Fibroblast of skin of left quadriceps (primary cell): ENCODE measurements around the gene KLK14.
A peak's percentile ranks its signal among the peaks of the same experiment; 100 is the strongest.

Experiments used
- DNase-seq, 2 experiments: peaks; one replicate each; pipeline ENCODE4 v3.0.0-alpha.2; 2013; ENCODE audit warnings: low read depth in 2 of 2

Gene KLK14, protein sequence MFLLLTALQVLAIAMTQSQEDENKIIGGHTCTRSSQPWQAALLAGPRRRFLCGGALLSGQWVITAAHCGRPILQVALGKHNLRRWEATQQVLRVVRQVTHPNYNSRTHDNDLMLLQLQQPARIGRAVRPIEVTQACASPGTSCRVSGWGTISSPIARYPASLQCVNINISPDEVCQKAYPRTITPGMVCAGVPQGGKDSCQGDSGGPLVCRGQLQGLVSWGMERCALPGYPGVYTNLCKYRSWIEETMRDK

GRCh38 chr19:51082611-51083010 lies at the start of gene KLK14:
KLK14 (minus strand) TSS chr19:51082887; CDS start chr19:51082614, 273 bp downstream.
- no peak for DNase-seq

DNA sequence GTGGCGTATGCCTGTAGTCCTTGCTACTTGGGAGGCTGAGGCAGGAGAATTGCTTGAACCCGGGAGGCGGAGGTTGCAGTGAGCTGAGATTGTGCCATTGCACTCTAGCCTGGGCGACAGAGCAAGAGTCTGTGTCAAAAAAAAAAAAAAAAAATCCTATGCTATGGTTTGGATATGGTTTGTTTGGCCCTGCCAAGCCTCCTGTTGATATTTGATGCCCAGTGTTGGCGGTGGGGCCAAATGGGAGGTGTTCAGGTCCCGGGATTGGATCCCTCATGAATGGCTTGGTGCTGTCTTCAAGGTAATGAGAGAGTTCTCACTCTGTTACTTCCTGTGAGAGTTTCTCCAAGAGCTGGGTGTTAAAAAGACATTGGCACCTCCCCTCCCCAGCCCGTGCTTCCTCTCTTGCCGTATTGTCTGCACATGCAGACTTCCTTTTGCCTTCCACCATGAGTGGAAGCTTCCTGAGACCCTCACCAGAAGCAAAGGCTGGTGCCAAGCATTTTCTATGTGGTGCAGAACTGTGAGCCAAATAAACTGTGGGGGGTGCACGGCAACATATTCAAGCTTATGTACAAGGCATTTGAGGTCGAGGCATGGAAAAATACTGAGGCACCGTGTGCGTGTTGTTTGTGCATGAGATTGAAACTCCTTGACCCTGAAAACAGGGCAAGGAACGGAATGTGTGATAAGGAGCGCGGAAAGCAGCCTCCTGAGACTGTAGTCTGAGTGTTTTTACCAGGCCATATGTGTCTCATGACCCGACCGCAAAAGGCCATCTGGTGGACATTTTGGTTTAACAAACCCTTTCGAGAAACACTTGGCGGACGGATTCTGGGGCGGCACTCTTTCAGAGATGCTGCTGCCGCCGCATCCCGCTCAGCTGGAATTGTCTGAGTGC lies 49.3 kb upstream of the KLK14 start:
- DNase-seq: no peak

DNA sequence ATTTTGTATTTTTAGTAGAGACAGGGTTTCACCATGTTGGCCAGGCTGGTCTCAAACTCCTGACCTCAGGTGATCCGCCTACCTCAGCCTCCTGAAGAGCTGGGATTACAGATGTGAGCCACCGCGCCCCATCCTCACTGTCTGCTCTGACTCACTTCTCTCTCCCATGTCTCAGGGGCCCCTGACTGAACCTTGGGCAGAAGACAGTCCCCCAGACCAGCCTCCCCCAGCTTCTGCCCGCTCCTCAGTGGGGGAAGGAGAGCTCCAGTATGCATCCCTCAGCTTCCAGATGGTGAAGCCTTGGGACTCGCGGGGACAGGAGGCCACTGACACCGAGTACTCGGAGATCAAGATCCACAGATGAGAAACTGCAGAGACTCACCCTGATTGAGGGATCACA lies 47.0 kb upstream of the KLK14 start:
- DNase-seq: no peak

GRCh38 chr19:51128227-51128626 lies 45.5 kb upstream of the KLK14 start:
- no peak for DNase-seq

DNA sequence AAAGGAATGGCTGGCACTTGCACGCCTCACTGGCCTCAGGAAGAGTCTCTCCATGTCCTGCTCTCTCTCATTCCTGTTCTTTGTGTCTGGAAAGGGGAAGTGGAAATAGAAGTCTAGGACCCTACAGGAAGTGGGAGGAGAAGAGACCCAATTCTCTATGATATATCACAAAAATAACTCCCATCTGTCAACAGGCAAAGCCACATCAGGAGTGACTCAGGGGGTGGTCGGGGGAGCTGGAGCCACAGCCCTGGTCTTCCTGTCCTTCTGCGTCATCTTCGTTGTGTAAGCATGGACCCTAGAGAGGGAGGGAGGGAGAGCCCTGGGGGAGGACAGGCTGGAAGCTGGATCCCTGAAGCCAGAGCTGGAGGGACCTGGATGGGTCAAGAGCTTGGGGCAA lies 45.1 kb upstream of the KLK14 start:
- peak; percentile 49 to 52 for DNase-seq

DNA sequence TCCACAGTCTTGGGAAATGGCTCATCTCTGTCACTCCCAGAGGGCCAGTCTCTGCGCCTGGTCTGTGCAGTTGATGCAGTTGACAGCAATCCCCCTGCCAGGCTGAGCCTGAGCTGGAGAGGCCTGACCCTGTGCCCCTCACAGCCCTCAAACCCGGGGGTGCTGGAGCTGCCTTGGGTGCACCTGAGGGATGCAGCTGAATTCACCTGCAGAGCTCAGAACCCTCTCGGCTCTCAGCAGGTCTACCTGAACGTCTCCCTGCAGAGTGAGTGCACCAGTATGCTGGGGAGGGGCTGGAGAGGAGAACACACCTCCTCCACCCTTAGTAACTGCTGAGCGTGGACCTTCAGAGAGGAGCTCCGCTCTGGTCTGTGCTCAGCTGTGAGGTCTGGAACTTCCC lies 44.3 kb upstream of the KLK14 start:
- no peak for DNase-seq

GRCh38 chr19:51125421-51126075 lies 42.9 kb upstream of the KLK14 start:
- no peak for DNase-seq

GRCh38 chr19:51124729-51125128 lies 42.0 kb upstream of the KLK14 start, which contains the start of gene SIGLEC9:
SIGLEC9 (plus strand) TSS chr19:51124906; CDS start chr19:51124975, 69 bp downstream.
- no peak for DNase-seq

DNA sequence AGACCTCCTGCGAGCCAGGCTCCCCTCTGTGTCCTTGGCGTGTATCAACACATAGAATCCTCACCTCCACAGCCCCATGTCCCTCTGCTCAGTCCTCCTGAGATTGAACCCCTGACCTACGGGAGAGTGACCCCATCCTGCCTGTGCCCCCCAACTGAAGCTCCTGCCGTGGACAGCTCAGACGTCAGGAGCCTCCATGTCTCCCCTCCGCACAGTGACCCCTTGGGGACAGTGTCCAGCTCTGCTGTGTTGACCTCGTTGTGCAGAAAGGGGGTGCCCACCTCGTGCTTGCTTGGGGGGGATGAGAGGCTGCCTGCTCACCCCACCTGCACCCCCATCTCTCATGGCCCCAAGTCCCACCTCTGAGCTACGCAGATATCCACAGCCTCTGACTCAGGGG lies 41.5 kb upstream of the KLK14 start:
- no peak for DNase-seq

DNA sequence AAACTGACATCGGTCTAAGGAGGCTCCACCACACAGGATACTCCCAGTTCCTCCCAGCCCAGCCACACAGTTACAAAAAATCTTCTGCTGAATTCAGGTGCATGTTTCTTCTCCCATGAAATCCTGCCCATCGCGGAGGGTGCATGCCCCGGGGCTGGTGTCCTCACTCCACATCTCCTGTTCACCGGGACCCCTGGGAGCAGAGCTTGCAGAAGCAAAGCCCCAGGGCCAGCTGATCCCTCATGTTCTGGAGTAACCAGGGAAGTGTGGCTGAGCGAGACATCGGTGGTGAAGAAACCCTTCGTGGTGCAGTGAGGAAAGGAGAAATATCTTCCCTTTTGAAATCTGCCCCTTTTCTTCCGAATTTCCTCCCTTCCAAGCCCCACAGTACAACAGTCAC lies 41.1 kb upstream of the KLK14 start:
- no peak for DNase-seq

- DNase-seq: no peak
Observed at GRCh38 chr19:51123381-51123800, 40.7 kb upstream of the KLK14 start.

GRCh38 chr19:51122112-51122981 lies 39.7 kb upstream of the KLK14 start:
- DNase-seq: no peak

GRCh38 chr19:51121257-51121656 lies 38.6 kb upstream of the KLK14 start:
- no peak for DNase-seq

GRCh38 chr19:51120160-51120559 lies 37.5 kb upstream of the KLK14 start:
- DNase-seq: no peak

- no peak for DNase-seq
Observed at GRCh38 chr19:51119611-51120010, 36.9 kb upstream of the KLK14 start.

GRCh38 chr19:51119101-51119500 lies 36.4 kb upstream of the KLK14 start:
- no peak for DNase-seq

DNA sequence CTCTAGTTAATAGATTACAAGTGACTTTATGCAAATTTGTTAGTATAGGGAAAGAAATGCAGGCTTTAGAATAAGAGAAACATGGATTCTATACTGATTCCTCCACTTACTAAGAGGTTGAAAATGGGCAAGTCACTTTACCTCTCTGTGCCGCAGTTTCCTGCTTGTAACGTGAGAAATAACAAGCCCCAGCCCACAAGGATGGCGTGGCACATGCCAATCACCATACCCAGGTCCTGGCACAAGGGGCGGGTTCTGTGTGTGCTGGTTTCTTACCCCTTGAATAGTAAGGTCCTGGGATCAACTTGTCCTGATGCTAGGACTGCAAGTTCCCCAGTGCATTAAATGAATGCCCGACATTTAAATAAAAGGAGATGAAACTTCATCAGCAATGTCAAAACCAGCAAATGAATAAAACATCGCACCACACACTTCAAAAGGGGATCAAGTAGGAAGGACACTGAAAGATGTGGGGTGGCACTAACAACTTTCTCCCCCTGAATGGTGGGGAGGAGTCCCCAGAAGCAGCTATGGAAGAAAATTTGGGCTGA lies 34.1 kb upstream of the KLK14 start:
- no peak for DNase-seq

GRCh38 chr19:51114087-51114729 lies 31.5 kb upstream of the KLK14 start:
- no peak for DNase-seq

- DNase-seq: no peak
Observed at GRCh38 chr19:51111606-51112005, 28.9 kb upstream of the KLK14 start.

- DNase-seq: no peak
Observed at GRCh38 chr19:51110666-51110971, 27.9 kb upstream of the KLK14 start.

GRCh38 chr19:51108805-51109146 lies 26.1 kb upstream of the KLK14 start:
- peak in 1 of 2 experiments; percentile 35 for DNase-seq
